ENCODE data around the gene UBE2G2. TPM values are rescaled to one million over a fixed set of nuclear protein-coding genes. Genes with fewer than 3 reads are reported as not detected.
A peak's percentile ranks its signal among the peaks of the same experiment; 100 is the strongest.

UBE2G2 gene
- polyA plus RNA-seq, 1 donor from 2014 or later: 127 TPM

DNA sequence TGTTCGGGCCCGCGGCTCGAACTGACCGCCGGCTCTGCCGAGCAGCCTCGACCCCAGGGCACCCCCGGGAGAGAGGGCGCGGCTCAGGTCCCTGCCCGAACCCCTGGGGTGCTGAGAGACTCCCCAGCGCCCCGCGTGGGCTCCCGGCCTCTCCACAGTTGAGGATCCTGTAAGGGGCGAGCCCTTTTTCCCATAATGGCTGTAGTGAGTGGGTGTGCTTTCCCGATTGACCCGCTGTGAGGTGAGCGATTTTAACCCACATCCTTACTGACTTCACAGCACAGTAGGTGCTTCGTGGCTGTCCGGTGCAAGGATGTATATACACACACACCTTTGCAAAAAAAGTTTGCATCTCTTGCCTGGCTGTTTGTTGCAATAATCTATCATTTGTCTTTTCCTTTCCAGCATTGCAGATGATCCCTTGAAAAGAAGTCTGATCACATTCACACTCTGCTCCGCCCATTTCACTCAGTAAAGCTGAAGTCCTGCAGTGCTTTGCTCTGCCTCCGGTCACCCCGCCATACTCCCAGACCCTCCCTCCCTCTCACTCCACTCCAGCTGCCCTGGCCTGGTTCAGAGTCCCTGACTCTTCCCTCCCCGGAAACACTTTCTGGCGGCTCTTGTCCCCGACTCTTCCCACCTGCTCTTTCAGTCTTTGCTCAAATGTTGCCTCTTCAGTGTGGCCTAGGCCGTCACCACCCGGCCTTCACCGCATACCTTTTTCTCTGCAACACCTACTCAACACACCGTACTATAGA lies 955 bp upstream of the UBE2G2 start:
- TF ChIP-seq RAD21 (conservative IDR thresholded peaks at IDR 0.05): no peak
- TF ChIP-seq EP300 (conservative IDR thresholded peaks at IDR 0.05; ENCODE audit: poor library complexity, severe bottlenecking): no peak
- TF ChIP-seq, protein P1, sequence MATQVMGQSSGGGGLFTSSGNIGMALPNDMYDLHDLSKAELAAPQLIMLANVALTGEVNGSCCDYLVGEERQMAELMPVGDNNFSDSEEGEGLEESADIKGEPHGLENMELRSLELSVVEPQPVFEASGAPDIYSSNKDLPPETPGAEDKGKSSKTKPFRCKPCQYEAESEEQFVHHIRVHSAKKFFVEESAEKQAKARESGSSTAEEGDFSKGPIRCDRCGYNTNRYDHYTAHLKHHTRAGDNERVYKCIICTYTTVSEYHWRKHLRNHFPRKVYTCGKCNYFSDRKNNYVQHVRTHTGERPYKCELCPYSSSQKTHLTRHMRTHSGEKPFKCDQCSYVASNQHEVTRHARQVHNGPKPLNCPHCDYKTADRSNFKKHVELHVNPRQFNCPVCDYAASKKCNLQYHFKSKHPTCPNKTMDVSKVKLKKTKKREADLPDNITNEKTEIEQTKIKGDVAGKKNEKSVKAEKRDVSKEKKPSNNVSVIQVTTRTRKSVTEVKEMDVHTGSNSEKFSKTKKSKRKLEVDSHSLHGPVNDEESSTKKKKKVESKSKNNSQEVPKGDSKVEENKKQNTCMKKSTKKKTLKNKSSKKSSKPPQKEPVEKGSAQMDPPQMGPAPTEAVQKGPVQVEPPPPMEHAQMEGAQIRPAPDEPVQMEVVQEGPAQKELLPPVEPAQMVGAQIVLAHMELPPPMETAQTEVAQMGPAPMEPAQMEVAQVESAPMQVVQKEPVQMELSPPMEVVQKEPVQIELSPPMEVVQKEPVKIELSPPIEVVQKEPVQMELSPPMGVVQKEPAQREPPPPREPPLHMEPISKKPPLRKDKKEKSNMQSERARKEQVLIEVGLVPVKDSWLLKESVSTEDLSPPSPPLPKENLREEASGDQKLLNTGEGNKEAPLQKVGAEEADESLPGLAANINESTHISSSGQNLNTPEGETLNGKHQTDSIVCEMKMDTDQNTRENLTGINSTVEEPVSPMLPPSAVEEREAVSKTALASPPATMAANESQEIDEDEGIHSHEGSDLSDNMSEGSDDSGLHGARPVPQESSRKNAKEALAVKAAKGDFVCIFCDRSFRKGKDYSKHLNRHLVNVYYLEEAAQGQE (IDR thresholded peaks at IDR 0.05; ENCODE audit: borderline replicate concordance): no peak
- TF ChIP-seq SMC3 (conservative IDR thresholded peaks at IDR 0.05; ENCODE audit: poor library complexity): no peak
- TF ChIP-seq, protein P2, sequence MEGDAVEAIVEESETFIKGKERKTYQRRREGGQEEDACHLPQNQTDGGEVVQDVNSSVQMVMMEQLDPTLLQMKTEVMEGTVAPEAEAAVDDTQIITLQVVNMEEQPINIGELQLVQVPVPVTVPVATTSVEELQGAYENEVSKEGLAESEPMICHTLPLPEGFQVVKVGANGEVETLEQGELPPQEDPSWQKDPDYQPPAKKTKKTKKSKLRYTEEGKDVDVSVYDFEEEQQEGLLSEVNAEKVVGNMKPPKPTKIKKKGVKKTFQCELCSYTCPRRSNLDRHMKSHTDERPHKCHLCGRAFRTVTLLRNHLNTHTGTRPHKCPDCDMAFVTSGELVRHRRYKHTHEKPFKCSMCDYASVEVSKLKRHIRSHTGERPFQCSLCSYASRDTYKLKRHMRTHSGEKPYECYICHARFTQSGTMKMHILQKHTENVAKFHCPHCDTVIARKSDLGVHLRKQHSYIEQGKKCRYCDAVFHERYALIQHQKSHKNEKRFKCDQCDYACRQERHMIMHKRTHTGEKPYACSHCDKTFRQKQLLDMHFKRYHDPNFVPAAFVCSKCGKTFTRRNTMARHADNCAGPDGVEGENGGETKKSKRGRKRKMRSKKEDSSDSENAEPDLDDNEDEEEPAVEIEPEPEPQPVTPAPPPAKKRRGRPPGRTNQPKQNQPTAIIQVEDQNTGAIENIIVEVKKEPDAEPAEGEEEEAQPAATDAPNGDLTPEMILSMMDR (IDR thresholded peaks at IDR 0.05; ENCODE audit: poor library complexity, severe bottlenecking): no peak
- H3K9me3 ChIP-seq (ENCODE audit: low read length): no peaks in the 10 kb centered on the region
- H3K36me3 ChIP-seq (ENCODE audit: insufficient read depth, low read length): peaks cover 6% of the 10 kb centered on the region
- peak overlapping the region; percentile 87 for H3K4me3 ChIP-seq (ENCODE audit: low read length)
- H2AFZ ChIP-seq (ENCODE audit: low read depth, low read length): no peak overlapping the region
- H3K27me3 ChIP-seq (ENCODE audit: insufficient read depth, low read depth, low read length): no peaks in the 10 kb centered on the region
- peak overlapping the region; percentile 75 for H3K4me2 ChIP-seq (ENCODE audit: low read length)
- no peaks in the 10 kb centered on the region for H4K20me1 ChIP-seq (ENCODE audit: insufficient read depth)
- H3F3A ChIP-seq (ENCODE audit: insufficient read depth, low read length, poor library complexity, severe bottlenecking): no peaks in the 10 kb centered on the region
- H3K79me2 ChIP-seq (replicated peaks; ENCODE audit: insufficient read depth, low read length): peaks cover 27% of the 10 kb centered on the region
- peak overlapping the region; percentile 77 for H3K9ac ChIP-seq (ENCODE audit: low read length)
- H3K27ac ChIP-seq (ENCODE audit: low read length): no peak overlapping the region
- H3K9me2 ChIP-seq (ENCODE audit: insufficient read depth, low read length): no peaks in the 10 kb centered on the region

DNA sequence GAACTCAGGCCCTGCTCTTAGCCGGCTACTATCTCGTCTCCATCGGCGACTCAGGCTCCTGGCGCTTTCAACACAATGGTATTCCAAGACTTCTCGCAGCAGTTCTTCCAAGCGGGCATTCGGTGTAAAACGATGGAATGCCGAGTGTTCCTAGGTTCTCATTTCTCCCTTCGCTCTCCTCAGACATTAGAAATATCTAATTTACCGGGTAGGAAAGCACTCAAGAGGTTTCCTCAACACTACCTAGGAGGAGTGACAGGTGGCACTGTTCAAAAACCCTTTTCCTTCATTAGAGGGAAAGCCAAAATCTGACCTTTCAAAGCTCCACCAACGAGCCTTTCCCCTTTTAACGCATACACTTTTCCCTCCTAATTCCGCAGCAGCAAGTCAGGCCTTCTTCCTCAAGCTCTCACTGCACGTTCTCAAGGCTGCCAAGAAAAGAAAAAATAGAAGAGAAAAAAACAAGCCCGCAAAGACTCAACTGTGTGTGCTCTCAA lies 601 bp downstream of the UBE2G2 start:
- Histone ChIP-seq H3K9ac (ENCODE audit: low read length) (peak overlapping the region; percentile 77), H3K36me3 (ENCODE audit: insufficient read depth, low read length) (peaks cover 6% of the 10 kb centered on the region), H3K9me3 (ENCODE audit: low read length) (no peaks in the 10 kb centered on the region), H3K79me2 (replicated peaks; ENCODE audit: insufficient read depth, low read length) (peaks cover 39% of the 10 kb centered on the region), H4K20me1 (ENCODE audit: insufficient read depth) (no peaks in the 10 kb centered on the region), H3K27ac (ENCODE audit: low read length) (peak overlapping the region; percentile 10), H3F3A (ENCODE audit: insufficient read depth, low read length, poor library complexity, severe bottlenecking) (no peaks in the 10 kb centered on the region), H3K9me2 (ENCODE audit: insufficient read depth, low read length) (no peaks in the 10 kb centered on the region), H3K4me3 (ENCODE audit: low read length) (peak overlapping the region; percentile 87), H2AFZ (ENCODE audit: low read depth, low read length) (no peak overlapping the region), H3K4me2 (ENCODE audit: low read length) (peak overlapping the region; percentile 87), H3K27me3 (ENCODE audit: insufficient read depth, low read depth, low read length) (no peaks in the 10 kb centered on the region)
- no peak for TF ChIP-seq MXI1 (conservative IDR thresholded peaks at IDR 0.05; ENCODE audit: poor library complexity, severe bottlenecking)
- no peak for TF ChIP-seq POLR2AphosphoS5 (IDR thresholded peaks at IDR 0.05)
- TF ChIP-seq, protein P2 (IDR thresholded peaks at IDR 0.05; ENCODE audit: poor library complexity, severe bottlenecking): peak; percentile 57
- TF ChIP-seq, protein P1 (IDR thresholded peaks at IDR 0.05; ENCODE audit: borderline replicate concordance): peak; percentile 1
- TF ChIP-seq TAF1 (IDR thresholded peaks at IDR 0.05; ENCODE audit: low read depth): no peak
- TF ChIP-seq RAD21 (conservative IDR thresholded peaks at IDR 0.05): no peak
- no peak for TF ChIP-seq SMC3 (conservative IDR thresholded peaks at IDR 0.05; ENCODE audit: poor library complexity)
- TF ChIP-seq EP300 (conservative IDR thresholded peaks at IDR 0.05; ENCODE audit: poor library complexity, severe bottlenecking): no peak
- no peak for TF ChIP-seq EZH2 (IDR thresholded peaks at IDR 0.05; ENCODE audit: borderline replicate concordance, insufficient read depth, low read length, poor library complexity, severe bottlenecking)

All from neural cell (in vitro differentiated cells).